Astrocyte of the cerebellum (primary cell): ENCODE results near the gene NUCB1.

ENCODE experiments used
- DNase-seq: peaks from one replicate; pipeline ENCODE4 v3.0.0-alpha.2; 2011; ENCODE audit warnings: low read depth
- H3K4me3 ChIP-seq: 2 replicates; pipeline ENCODE4 v1.5.1; 2011; ENCODE audit warnings: mild to moderate bottlenecking, low read depth, low read length, moderate library complexity
- CTCF ChIP-seq: IDR thresholded peaks from 2 replicates; pipeline ENCODE4 v1.5.1; 2012; ENCODE audit warnings: low read length, low read depth, moderate library complexity, mild to moderate bottlenecking; ENCODE audit errors: missing control alignments
- in situ Hi-C: cut with HindIII; loops from 2 replicates; pipeline ENCODE4 v1.10.0; 2017; ENCODE audit warnings: low sequenced_read_pairs

NUCB1 gene

GRCh38 chr19:48959341-48960239 lies 59.5 kb downstream of the NUCB1 start:
- DNase-seq = no peak
- TF ChIP-seq CTCF = no peak
- in situ Hi-C loops = no loop called here
- no peak overlapping the region for H3K4me3 ChIP-seq

GRCh38 chr19:48961051-48961649 lies 61.0 kb downstream of the NUCB1 start:
- no peak overlapping the region for H3K4me3 ChIP-seq
- in situ Hi-C loops = no loop called here
- DNase-seq = no peak
- no peak for TF ChIP-seq CTCF

GRCh38 chr19:48961673-48962028 lies 61.5 kb downstream of the NUCB1 start:
- no peak for DNase-seq
- in situ Hi-C loops = no loop called here
- TF ChIP-seq CTCF = no peak
- H3K4me3 ChIP-seq = no peak overlapping the region

GRCh38 chr19:48962029-48962848 lies 62.1 kb downstream of the NUCB1 start:
- no peak overlapping the region for H3K4me3 ChIP-seq
- DNase-seq = no peak
- TF ChIP-seq CTCF = no peak
- in situ Hi-C loops = no loop called here

GRCh38 chr19:48962849-48963165 lies 62.7 kb downstream of the NUCB1 start:
- H3K4me3 ChIP-seq = no peak overlapping the region
- in situ Hi-C loops = no loop called here
- DNase-seq = no peak
- no peak for TF ChIP-seq CTCF

- TF ChIP-seq CTCF = no peak
- DNase-seq = no peak
- H3K4me3 ChIP-seq = no peak overlapping the region
- in situ Hi-C loops = no loop called here
Observed at GRCh38 chr19:48963371-48964204, 63.5 kb downstream of the NUCB1 start.
